GM21528 (cell line): ENCODE results near the gene LRCH1.
A peak's percentile ranks its signal among the peaks of the same experiment; 100 is the strongest.
"Not testable (repeated sequence)": the region's sequence is repeated elsewhere in the genome, so short reads cannot be mapped to it uniquely, and the experiment has no call there.

Experiments
- ATAC-seq: cut with Tn5 transposase; IDR thresholded peaks from one replicate; pipeline ENCODE4 v1.9.1; 2021; ENCODE audit warnings: mild to moderate bottlenecking, moderate library complexity; ENCODE audit not compliant: unreplicated experiment, low FRiP score

The LRCH1 gene

GRCh38 chr13:46745062-46745461 is 192.1 kb downstream of the LRCH1 start:
- ATAC-seq, result no peak

GRCh38 chr13:46745706-46746105 is 192.7 kb downstream of the LRCH1 start:
- no peak for ATAC-seq

- ATAC-seq, result no peak
These were observed 194.3 kb downstream of the LRCH1 start for GRCh38 chr13:46747031-46747820.

GRCh38 chr13:46748300-46748699 is 195.3 kb downstream of the LRCH1 start:
- no peak for ATAC-seq

GRCh38 chr13:46749951-46750350 is 197.0 kb downstream of the LRCH1 start:
- ATAC-seq, result no peak

GRCh38 chr13:46751811-46752635 is 199.1 kb downstream of the LRCH1 start:
- peak; percentile 83 for ATAC-seq

GRCh38 chr13:46753137-46753536 is 200.2 kb downstream of the LRCH1 start:
- ATAC-seq, result no peak

GRCh38 chr13:46753917-46754316 is 200.9 kb downstream of the LRCH1 start:
- no peak for ATAC-seq

- ATAC-seq, result no peak
These were observed 201.8 kb downstream of the LRCH1 start for GRCh38 chr13:46754812-46755211.

GRCh38 chr13:46755508-46755907 is 202.5 kb downstream of the LRCH1 start:
- ATAC-seq, result not testable (repeated sequence)

- no peak for ATAC-seq
These were observed 204.0 kb downstream of the LRCH1 start for GRCh38 chr13:46756977-46757376.

GRCh38 chr13:46757640-46758039 is 204.7 kb downstream of the LRCH1 start:
- ATAC-seq, result no peak

- ATAC-seq, result no peak
These were observed 206.9 kb downstream of the LRCH1 start for GRCh38 chr13:46759846-46760245.

GRCh38 chr13:46761174-46761573 is 208.2 kb downstream of the LRCH1 start:
- no peak for ATAC-seq

- ATAC-seq, result no peak
These were observed 208.9 kb downstream of the LRCH1 start for GRCh38 chr13:46761866-46762265.

GRCh38 chr13:46769925-46770324 is 217.0 kb downstream of the LRCH1 start:
- not testable (repeated sequence) for ATAC-seq

- no peak for ATAC-seq
These were observed 218.7 kb downstream of the LRCH1 start for GRCh38 chr13:46771693-46772092.

- no peak for ATAC-seq
These were observed 220.6 kb downstream of the LRCH1 start for GRCh38 chr13:46773541-46773940.

- ATAC-seq, result no peak
These were observed 222.6 kb downstream of the LRCH1 start for GRCh38 chr13:46775385-46776107.

GRCh38 chr13:46778095-46778494 is 225.1 kb downstream of the LRCH1 start:
- no peak for ATAC-seq

- ATAC-seq, result no peak
These were observed 225.9 kb downstream of the LRCH1 start for GRCh38 chr13:46778890-46779289.
